Measurements from ENCODE around the gene SIGLEC5. TPM values are rescaled to one million over a fixed set of nuclear protein-coding genes. Genes with fewer than 3 reads are reported as not detected.

SIGLEC5 gene
- total RNA-seq, 2 experiments from 2014 or later = not detected

Other genes starting within 250 kb of the SIGLEC5 start
- under 1 TPM; 0.36 to 0.64 TPM for gene LIM2, start 242.4 kb downstream of the SIGLEC5 start, total RNA-seq
- not detected for gene C19orf84, start 239.8 kb downstream of the SIGLEC5 start, total RNA-seq
- under 1 TPM; 0.19 to 0.26 TPM for gene SIGLEC10, start 212.8 kb downstream of the SIGLEC5 start, total RNA-seq
- not detected for gene SIGLEC8, start 171.9 kb downstream of the SIGLEC5 start, total RNA-seq
- gene CEACAM18, start 151.9 kb downstream of the SIGLEC5 start, total RNA-seq = not detected
- under 1 TPM; 0.22 to 0.24 TPM for gene SIGLEC12, start 128.6 kb downstream of the SIGLEC5 start, total RNA-seq
- gene SIGLEC6, start 98.7 kb downstream of the SIGLEC5 start, total RNA-seq = not detected
- gene ZNF175, start 59.1 kb downstream of the SIGLEC5 start, total RNA-seq = 1 to 10 TPM; 7.1 to 7.9 TPM
- gene SIGLEC14, start 16.4 kb upstream of the SIGLEC5 start, total RNA-seq = not detected
- 10 to 100 TPM in 1 of 2 experiments, 1 to 10 TPM in 1; 10.0 to 14.2 TPM for gene SPACA6, start 62.9 kb upstream of the SIGLEC5 start, total RNA-seq
- not detected for gene HAS1, start 93.6 kb upstream of the SIGLEC5 start, total RNA-seq
- gene FPR1, start 121.5 kb upstream of the SIGLEC5 start, total RNA-seq = not detected
- not detected for gene FPR2, start 130.8 kb upstream of the SIGLEC5 start, total RNA-seq
- not detected for gene FPR3, start 164.8 kb upstream of the SIGLEC5 start, total RNA-seq

All from activated CD4-positive, alpha-beta memory T cell treated with anti-CD3 and anti-CD28 coated beads for 36 hours (primary cell).